NCI-H1930 (cell line): ENCODE data around the gene KCNIP3.

ENCODE experiments used
- DNase-seq, 2 experiments: peaks; one replicate each; lab custom pipeline; 2025; lab: John Stamatoyannopoulos, UW

KCNIP3 gene

DNA sequence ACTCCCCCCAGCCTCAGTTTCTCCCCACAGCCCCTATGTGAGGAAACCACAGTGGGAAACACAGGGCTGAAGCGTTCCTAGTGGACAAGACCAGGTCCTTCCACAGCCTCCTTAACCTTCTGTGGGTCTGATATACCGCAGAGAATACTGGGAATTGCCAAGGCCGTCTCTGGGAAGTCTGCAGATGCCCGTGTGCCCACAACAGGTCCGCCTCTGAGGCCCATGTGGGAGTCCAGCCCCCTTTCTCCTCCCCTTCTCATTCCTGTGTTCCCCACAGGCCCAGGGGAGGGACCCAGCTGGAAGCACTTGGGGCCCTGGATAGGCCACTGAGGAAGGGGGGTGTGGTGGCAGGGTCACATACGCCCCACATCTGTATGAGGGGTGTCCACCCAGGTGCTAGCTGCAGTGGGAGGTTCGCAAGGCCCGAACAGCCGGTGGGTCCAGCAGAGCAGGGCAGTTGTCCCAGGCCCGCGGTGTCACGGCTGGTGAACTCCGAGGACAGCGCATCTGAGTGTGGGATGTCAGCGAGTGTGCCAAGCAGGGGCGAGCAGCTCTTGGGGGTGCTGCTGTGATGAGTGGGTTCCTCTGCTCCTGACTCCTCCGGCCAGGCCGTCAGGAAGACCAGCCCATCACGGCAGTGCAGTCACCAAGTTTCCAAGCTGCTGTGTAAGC is 2.4 kb upstream of the KCNIP3 start:
- no peak for DNase-seq

GRCh38 chr2:95295376-95295775 is 1.8 kb upstream of the KCNIP3 start:
- DNase-seq, result no peak

- DNase-seq, result no peak
These were observed 1.1 kb upstream of the KCNIP3 start for GRCh38 chr2:95296011-95296410.

DNA sequence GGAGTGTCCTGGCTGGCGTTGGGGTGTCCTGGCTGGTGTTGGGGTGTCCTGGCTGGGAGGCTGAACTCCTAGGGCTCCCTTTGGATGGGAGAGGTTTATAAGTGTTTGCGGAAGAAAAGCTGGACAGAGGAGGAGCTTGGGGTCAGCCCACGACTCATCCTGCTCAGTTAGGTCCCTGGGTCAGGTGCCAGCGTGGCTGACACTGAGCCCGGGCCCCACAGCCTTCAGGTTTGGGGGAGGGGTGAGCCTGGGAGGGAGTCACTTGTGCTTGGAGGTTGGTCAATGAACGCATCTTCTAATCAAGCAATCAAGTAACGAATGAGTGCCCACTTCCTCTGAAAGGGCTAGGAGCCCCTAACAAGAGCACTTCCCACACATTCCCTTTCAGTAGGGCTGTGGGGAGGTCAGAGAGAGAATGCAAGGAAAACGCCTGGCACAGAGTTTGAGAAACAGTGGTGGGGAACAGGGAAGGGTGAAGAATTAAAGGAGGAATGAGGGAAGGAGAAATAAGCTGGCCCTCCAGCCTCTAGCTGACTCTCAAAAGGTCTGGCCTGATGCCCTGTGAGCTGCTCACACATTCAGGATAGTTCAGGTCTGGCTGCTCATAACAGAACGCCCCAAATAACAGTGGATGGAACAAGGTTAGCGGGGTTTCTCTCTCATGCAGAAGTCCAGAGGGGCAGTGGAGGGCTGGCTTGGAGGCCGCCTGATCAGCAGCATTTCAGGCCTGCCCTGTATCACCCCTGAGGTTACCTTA is 670 bp downstream of the KCNIP3 start:
- no peak for DNase-seq

GRCh38 chr2:95298486-95299111 is 1.5 kb downstream of the KCNIP3 start:
- no peak for DNase-seq

GRCh38 chr2:95299961-95300360 is 2.8 kb downstream of the KCNIP3 start:
- no peak for DNase-seq

DNA sequence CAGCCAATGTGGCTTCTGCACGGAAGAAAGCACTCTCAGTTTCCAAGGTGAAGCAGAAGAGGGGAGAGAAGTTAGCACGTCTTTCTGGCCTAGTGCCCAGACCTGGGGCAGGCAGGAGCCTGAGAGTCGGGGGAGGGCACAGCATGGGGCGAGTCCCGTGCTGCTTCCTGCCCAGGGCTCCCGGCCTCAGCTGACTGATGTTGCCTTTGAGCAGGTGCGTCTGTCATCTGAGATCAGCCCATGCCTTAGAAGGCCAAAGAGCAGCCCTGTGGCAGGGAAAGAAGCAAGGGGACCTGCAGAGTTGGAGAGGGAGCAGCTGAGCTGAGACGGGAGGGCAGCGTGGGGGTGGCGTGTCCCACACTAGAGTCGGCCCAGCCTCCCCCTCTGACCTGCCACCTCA is 3.3 kb downstream of the KCNIP3 start:
- DNase-seq, result no peak

GRCh38 chr2:95301186-95301585 is 4.0 kb downstream of the KCNIP3 start:
- DNase-seq, result no peak

GRCh38 chr2:95301876-95302641 is 4.9 kb downstream of the KCNIP3 start:
- DNase-seq, result no peak

DNA sequence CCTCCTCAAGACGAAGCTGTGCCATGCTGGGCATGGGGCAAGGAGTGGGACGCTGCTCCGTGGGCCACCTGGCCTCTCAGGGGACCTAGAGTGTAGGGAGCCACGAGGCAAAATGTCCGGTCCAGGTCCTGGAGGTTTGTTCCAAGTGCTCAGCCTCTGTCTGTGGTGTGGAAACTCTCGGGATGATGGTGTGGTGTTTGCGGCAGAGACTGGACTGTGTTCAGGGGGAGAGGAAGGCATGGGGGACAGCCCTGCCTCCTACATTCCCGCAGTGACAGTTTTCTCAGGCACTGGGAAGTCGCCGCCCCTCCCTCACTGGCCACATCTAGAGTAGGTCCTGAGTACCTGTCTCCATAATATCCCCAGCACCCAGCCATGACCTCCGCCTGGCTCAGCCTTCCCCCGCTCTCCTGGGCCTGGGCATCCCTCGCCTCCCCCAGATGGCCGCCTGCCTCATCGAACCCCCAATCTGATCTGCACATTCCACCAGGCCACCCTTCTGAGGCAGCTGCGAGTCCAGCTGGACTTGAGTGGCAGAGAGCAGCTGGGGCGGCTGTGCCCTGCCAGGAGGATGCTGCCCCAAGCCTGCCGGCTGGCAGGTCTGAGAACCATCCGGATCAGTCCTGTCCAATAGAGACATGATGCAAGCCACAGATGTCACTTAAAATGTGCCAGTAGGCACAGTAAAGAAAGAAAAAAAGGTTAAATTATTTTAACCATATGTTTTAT is 6.2 kb downstream of the KCNIP3 start:
- DNase-seq, result no peak

DNA sequence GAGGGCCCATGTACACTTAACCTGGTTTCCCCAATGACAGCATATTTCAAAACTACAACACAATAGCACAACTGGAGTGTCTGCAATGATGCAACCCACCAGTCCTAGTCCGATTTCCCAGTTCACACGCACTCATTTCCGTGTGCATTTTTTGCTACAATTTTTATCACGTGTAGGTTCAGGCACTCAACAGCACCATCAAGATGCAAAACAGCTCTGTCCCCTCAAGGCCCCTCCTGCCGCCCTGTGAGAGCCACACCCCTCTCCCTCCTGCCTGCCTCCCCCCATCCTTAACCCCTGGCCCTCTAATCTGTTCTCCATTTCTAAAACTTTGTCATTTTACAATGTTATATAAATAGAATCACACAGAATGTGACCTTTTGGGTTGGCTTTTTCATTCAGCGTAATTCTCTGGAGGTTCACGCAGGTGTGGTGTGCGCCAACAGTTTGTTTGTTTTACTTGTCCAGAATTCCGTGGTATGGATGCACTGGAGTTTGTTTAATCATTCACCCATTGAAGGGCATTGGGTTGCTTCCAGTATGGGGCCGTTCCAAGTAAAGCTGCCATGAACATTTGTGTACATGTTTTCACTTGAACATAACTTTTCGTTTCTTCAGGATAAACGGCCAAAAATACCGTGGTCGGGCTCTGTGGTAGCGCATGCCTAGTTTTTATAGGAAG is 8.4 kb downstream of the KCNIP3 start:
- DNase-seq, result no peak

GRCh38 chr2:95306336-95306895 is 9.3 kb downstream of the KCNIP3 start:
- no peak for DNase-seq

DNA sequence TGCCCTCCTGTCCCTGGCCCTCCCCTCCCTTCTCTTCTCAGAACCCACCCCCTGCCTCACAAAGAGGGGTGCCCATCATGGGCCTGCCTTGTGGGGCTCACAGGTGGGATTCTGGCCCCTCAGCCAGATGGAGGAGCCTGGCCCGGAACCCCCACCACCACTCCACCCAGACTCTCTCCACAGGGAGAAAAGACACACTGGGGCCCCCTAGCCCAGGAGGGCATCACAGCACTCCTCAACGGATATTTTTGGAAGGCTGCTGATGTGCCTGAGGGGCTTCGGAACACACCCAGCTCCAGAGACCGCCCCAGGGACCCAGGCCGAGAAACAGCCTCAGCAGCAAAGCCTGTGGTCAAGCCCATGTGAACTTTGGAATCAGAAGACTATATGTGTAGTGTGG is 9.9 kb downstream of the KCNIP3 start:
- no peak for DNase-seq

GRCh38 chr2:95307878-95308277 is 10.7 kb downstream of the KCNIP3 start:
- DNase-seq, result no peak

DNA sequence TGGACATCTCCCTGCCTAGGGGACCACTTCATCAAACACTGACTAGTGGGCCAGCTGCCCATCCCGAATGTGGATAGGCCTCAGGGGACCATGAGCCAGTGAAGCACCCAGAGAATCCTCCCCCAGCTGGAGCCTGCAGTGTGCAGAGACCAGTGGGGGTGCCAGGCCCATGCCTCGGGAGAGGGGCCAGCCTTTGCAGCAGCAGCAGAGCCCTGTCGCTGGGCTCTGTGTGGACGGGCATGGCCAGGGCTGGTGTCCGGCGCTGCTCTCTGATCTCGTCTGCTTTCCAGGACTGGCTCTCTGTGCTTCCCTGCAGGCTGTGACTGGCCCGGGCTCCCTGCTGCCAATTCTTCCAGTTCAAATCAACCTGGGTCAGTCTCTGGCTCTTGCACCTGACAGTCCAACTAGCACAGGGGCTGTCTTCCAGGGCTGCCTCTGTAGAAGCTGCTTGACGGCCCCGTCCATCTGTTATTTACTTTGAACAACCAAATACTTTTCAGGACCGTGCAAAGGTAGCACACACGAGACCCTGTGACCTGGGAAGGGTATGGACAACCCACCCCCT is 11.4 kb downstream of the KCNIP3 start:
- no peak for DNase-seq

- DNase-seq, result no peak
These were observed 12.5 kb downstream of the KCNIP3 start for GRCh38 chr2:95309599-95309998.

DNA sequence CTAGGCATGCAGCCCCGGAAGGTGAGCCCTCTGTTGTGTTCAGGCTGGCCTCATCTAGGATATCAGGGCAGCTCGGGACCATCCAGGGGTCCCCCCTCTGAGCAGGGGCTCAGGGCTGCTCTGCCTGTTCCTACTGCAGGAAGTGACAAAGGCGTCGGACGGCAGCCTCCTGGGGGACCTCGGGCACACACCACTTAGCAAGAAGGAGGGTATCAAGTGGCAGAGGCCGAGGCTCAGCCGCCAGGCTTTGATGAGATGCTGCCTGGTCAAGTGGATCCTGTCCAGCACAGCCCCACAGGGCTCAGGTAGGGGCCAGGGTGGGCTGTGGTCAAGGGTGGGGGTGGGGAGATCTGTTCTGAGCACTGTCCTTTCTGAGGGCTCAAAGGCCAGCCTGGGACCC is 13.1 kb downstream of the KCNIP3 start:
- DNase-seq, result no peak

DNA sequence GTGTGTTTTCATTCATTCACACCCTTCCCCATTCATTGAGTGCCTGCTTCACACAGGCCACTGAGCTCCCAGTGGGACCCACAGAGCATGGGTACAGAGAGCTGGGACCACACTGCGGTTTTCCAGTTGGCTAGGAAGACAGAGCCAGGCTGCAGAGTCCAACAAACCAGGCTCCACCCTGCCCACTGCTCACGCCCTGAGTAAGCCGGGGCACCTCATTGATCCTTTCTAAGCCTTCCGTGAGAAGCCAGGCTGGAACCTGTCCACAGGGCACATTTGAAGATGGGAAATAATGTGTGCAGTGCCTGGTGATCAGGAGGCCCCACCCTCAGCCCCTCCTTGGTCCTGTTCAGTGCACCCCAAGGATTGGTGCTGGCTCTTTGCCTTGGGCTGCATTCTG is 13.5 kb downstream of the KCNIP3 start:
- DNase-seq, result no peak

DNA sequence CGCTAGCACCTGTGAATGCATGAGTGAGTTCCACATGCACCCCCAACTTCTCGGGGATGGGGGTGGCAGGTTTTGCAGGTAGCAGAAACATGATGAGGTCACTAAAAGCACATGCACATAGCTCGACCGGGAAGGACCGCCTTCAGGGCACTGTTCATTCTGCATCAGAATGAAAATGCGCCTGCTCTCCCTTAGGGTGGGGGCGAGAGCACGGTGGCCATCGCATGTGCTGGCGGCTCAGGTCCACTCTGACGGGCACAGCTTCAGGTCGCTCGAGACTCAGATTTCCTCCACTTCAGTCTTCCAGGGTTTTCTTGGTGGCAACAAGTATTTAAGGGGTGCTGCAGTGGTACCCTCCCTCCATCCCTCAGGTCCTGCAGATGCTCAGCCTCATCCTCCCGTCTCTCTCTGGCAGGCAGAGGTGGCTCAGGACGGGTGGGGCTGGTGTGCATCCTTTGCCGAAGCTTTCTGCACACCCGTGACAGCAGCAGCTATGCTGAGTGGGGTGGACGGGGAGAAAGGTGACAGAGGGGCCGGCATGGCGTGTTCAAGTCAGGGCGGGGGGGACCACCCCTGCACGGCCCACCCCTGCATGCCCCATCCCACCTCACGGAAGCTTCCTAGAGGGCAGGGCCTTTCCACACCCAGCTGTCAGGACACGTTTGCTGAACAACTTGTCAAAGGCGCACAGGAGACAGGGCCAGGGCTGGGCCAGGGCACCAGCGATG is 14.8 kb downstream of the KCNIP3 start:
- DNase-seq, result no peak
